H1 (cell line): Measurements from ENCODE around the gene ZNF620. TPM values are rescaled to one million over a fixed set of nuclear protein-coding genes. Genes with fewer than 3 reads are reported as not detected.
"Not testable (repeated sequence)": the region's sequence is repeated elsewhere in the genome, so short reads cannot be mapped to it uniquely, and the experiment has no call there.

ENCODE experiments used
- CTCF ChIA-PET: fragments of 300-600 bp; sonication (Branson Sonifier 250); formaldehyde crosslinking; loops from one replicate; lab custom pipeline; 2021; ENCODE audit not compliant: partially characterized antibody; lab: Charles Lee
- POLR2A ChIA-PET: fragments of 300-600 bp; sonication (Branson Sonifier 250); formaldehyde crosslinking; loops from one replicate; lab custom pipeline; 2021; ENCODE audit warnings: inconsistent platforms; ENCODE audit not compliant: partially characterized antibody; lab: Charles Lee
- DNase-seq, 2 experiments: peaks; one replicate each; pipeline versions ENCODE4 v3.0.0 to v3.0.0-alpha.2; 2010 to 2022; ENCODE audit warnings: low spot score in 2 of 2, low read depth in 1 of 2, mixed read lengths in 1 of 2
- FAIRE-seq: peaks from 2 replicates; lab custom pipeline; 2011; peaks lifted over from hg19 to GRCh38; lab: Jason Lieb, UNC
- H2AFZ ChIP-seq: 2 replicates; pipeline ENCODE4 v1.8.1; 2012; ENCODE audit warnings: low read length, inconsistent platforms
- H2AK5ac ChIP-seq: 2 replicates; pipeline ENCODE4 v1.6.1; 2013; ENCODE audit warnings: low read depth, low read length
- H2BK120ac ChIP-seq: replicated peaks from 2 replicates; pipeline ENCODE3; 2013; ENCODE audit warnings: low read depth, low read length, inconsistent platforms
- H2BK12ac ChIP-seq: 2 replicates; pipeline ENCODE4 v1.6.1; 2013; ENCODE audit warnings: low read depth, low read length
- H2BK15ac ChIP-seq: 2 replicates; pipeline ENCODE4 v1.6.1; 2013; ENCODE audit warnings: low read length
- H2BK20ac ChIP-seq: 2 replicates; pipeline ENCODE4 v1.6.1; 2013; ENCODE audit warnings: low read length
- H2BK5ac ChIP-seq: 2 replicates; pipeline ENCODE4 v1.6.1; 2013; ENCODE audit warnings: low read depth, low read length
- H3K14ac ChIP-seq: 2 replicates; pipeline ENCODE4 v1.6.1; 2013; ENCODE audit warnings: inconsistent platforms; ENCODE audit not compliant: insufficient read length
- H3K18ac ChIP-seq: 2 replicates; pipeline ENCODE4 v1.6.1; 2013; ENCODE audit warnings: low read length; ENCODE audit errors: extremely low read depth
- H3K23ac ChIP-seq: 2 replicates; pipeline ENCODE4 v1.6.1; 2013; ENCODE audit warnings: inconsistent platforms; ENCODE audit not compliant: insufficient read length
- H3K23me2 ChIP-seq: 2 replicates; pipeline ENCODE4 v1.6.1; 2013; ENCODE audit warnings: low read depth, low read length
- H3K27ac ChIP-seq: 2 replicates; pipeline ENCODE4 v1.6.1; 2011; ENCODE audit warnings: low read depth, low read length, inconsistent platforms
- H3K27me3 ChIP-seq, 4 experiments: replicated peaks in 1 of 4; 1 replicate in 1 of 4; 2 replicates in 3 of 4; pipeline versions ENCODE4 v1.6.1 to v1.8.1; 2011 to 2013; ENCODE audit warnings: low read length in 3 of 4, mild to moderate bottlenecking in 3 of 4, inconsistent platforms in 2 of 4, mixed read lengths in 2 of 4, moderate library complexity in 1 of 4; ENCODE audit not compliant: control insufficient read depth in 3 of 4, insufficient read depth in 3 of 4; ENCODE audit errors: extremely low read depth in 1 of 4
- H3K36me3 ChIP-seq, 4 experiments: 2 replicates each; pipeline versions ENCODE4 v1.6.1 to v1.8.1; 2011 to 2013; ENCODE audit warnings: mild to moderate bottlenecking in 4 of 4, low read length in 3 of 4, moderate library complexity in 2 of 4, control low read depth in 1 of 4, inconsistent platforms in 1 of 4; ENCODE audit not compliant: insufficient read depth in 4 of 4, control insufficient read depth in 2 of 4
- H3K4ac ChIP-seq: replicated peaks from 2 replicates; pipeline ENCODE3; 2013; ENCODE audit warnings: low read length, low read depth, mixed read lengths, inconsistent platforms; ENCODE audit not compliant: insufficient read length
- H3K4me1 ChIP-seq, 4 experiments: replicated peaks in 1 of 4; 1 replicate in 1 of 4; 2 replicates in 3 of 4; pipeline versions ENCODE4 v1.6.1 to v1.8.1; 2011 to 2013; ENCODE audit warnings: low read length in 3 of 4, inconsistent platforms in 2 of 4, mixed read lengths in 1 of 4; ENCODE audit not compliant: insufficient read depth in 4 of 4, control insufficient read depth in 3 of 4
- H3K4me2 ChIP-seq, 2 experiments: 2 replicates each; pipeline versions ENCODE4 v1.6.1 to v1.8.1; 2011 to 2013; ENCODE audit warnings: low read depth in 2 of 2, low read length in 2 of 2, control low read depth in 1 of 2, inconsistent platforms in 1 of 2, mild to moderate bottlenecking in 1 of 2; ENCODE audit not compliant: insufficient read depth in 1 of 2
- H3K4me3 ChIP-seq, 4 experiments: fragments of 200-600, 300-600 bp in 1 of 4; sonication (generic), shearing (Covaris generic), sonication (Bioruptor Twin) in 1 of 4; 2 replicates each; pipeline versions ENCODE4 v1.5.1 to v1.8.1; 2011 to 2016; ENCODE audit warnings: low read length in 4 of 4, low read depth in 3 of 4, control low read depth in 2 of 4, inconsistent platforms in 2 of 4, mild to moderate bottlenecking in 2 of 4, mixed read lengths in 1 of 4, moderate library complexity in 1 of 4; ENCODE audit not compliant: insufficient read depth in 2 of 4; ENCODE audit errors: extremely low read depth in 1 of 4
- H3K56ac ChIP-seq: replicated peaks from 2 replicates; pipeline ENCODE3; 2013; ENCODE audit warnings: low read depth, mild to moderate bottlenecking, mixed read lengths, low read length, inconsistent platforms; ENCODE audit not compliant: insufficient read length
- H3K79me1 ChIP-seq: 2 replicates; pipeline ENCODE4 v1.6.1; 2013; ENCODE audit warnings: low read depth, low read length, control low read depth
- H3K79me2 ChIP-seq, 2 experiments: 2 replicates each; pipeline versions ENCODE4 v1.6.1 to v1.8.1; 2012 to 2013; ENCODE audit warnings: low read length in 2 of 2, mild to moderate bottlenecking in 2 of 2, inconsistent platforms in 1 of 2; ENCODE audit not compliant: insufficient read depth in 2 of 2, control insufficient read depth in 1 of 2
- H3K9ac ChIP-seq, 4 experiments: replicated peaks in 1 of 4; 1 replicate in 1 of 4; 2 replicates in 3 of 4; pipeline versions ENCODE4 v1.6.1 to v1.8.1; 2011 to 2013; ENCODE audit warnings: low read depth in 3 of 4, low read length in 3 of 4, control low read depth in 2 of 4, mild to moderate bottlenecking in 2 of 4, moderate library complexity in 2 of 4, inconsistent platforms in 1 of 4; ENCODE audit errors: extremely low read depth in 1 of 4
- H3K9me3 ChIP-seq, 2 experiments: 2 replicates each; pipeline versions ENCODE4 v1.6.1 to v1.8.1; 2012 to 2013; ENCODE audit warnings: mild to moderate bottlenecking in 2 of 2, moderate library complexity in 2 of 2, control low read depth in 1 of 2, inconsistent platforms in 1 of 2, low read depth in 1 of 2, low read length in 1 of 2, mixed read lengths in 1 of 2; ENCODE audit not compliant: insufficient read depth in 2 of 2
- H4K20me1 ChIP-seq, 2 experiments: replicated peaks in 1 of 2; 2 replicates each; pipeline versions ENCODE3 to v1.8.1; 2011 to 2013; ENCODE audit warnings: inconsistent platforms in 2 of 2, low read length in 2 of 2, mild to moderate bottlenecking in 1 of 2; ENCODE audit not compliant: insufficient read depth in 2 of 2, control insufficient read depth in 1 of 2
- H4K5ac ChIP-seq: 2 replicates; pipeline ENCODE4 v1.6.1; 2013; ENCODE audit warnings: low read length, low read depth, mixed read lengths, inconsistent platforms; ENCODE audit not compliant: insufficient read length
- H4K8ac ChIP-seq: 2 replicates; pipeline ENCODE4 v1.8.0; 2013; ENCODE audit warnings: mild to moderate bottlenecking, moderate library complexity, low read length, inconsistent platforms; ENCODE audit not compliant: insufficient read depth; ENCODE audit errors: extremely low read depth
- H4K91ac ChIP-seq: replicated peaks from 2 replicates; pipeline ENCODE3; 2013; ENCODE audit warnings: low read length, mixed read lengths, inconsistent platforms; ENCODE audit not compliant: insufficient read length
- WGBS, 2 experiments: shearing (Covaris generic) in 1 of 2; methylation state at CpG; one replicate each; pipeline versions ENCODE4 v1.1.6 to v1.1.7; 2013 to 2015; ENCODE audit warnings: low lambda C conversion rate in 2 of 2, mixed read lengths in 2 of 2, inconsistent platforms in 1 of 2, low coverage in 1 of 2, missing lambda C conversion rate in 1 of 2; ENCODE audit not compliant: insufficient replicate concordance in 2 of 2, insufficient coverage in 1 of 2, insufficient read length in 1 of 2; ENCODE audit errors: extremely low coverage in 1 of 2, missing lambda C conversion rate in 1 of 2; 5-methylcytosine and 5-hydroxymethylcytosine counted together
- polyA plus RNA-seq, 7 experiments: library from polyadenylated mRNA; depleted of rRNA in 3 of 7; stranded (reverse) in 5 of 7; unstranded in 2 of 7; fragments of >200 nt in 5 of 7; fragments of 200-250 nt in 2 of 7; gene quantifications; 1 replicate in 5 of 7; 2 replicates in 1 of 7; 4 replicates in 1 of 7; pipeline versions ENCODE4 v1.2.1 to v1.2.3, GENCODE V29; 2011 to 2013; ENCODE audit warnings: missing spikeins in 2 of 7, mixed read lengths in 2 of 7
- total RNA-seq: library from RNA; stranded (reverse); fragmentation: NEBNext Ultra II Directional; extraction: Animal tissue kit (Norgen Biotek cat#: 25700); gene quantifications from 2 replicates; pipeline ENCODE4 v1.2.1, GENCODE V29; 2021

ZNF620 gene
- total and polyA plus RNA-seq, 2 of the 8 experiments (the other 6 are each of a cell fraction or from before 2014, with no cell fraction given), result 5.1 to 20.2 TPM

GRCh38 chr3:40562482-40562881 is 56.6 kb downstream of the ZNF620 start:
- H3K4ac ChIP-seq, H3K56ac ChIP-seq, H3K14ac ChIP-seq, H3K18ac ChIP-seq, H4K91ac ChIP-seq, CTCF ChIA-PET, POLR2A ChIA-PET, H3K36me3 ChIP-seq, H3K27me3 ChIP-seq, H2BK20ac ChIP-seq, H2AFZ ChIP-seq, H3K27ac ChIP-seq, FAIRE-seq, H3K4me3 ChIP-seq, H3K23ac ChIP-seq, H2BK12ac ChIP-seq, H2BK5ac ChIP-seq, DNase-seq, H3K79me1 ChIP-seq, H3K4me1 ChIP-seq, H3K4me2 ChIP-seq, H4K5ac ChIP-seq, H4K8ac ChIP-seq, H2AK5ac ChIP-seq, H2BK120ac ChIP-seq, H2BK15ac ChIP-seq, H4K20me1 ChIP-seq, H3K23me2 ChIP-seq, H3K79me2 ChIP-seq, H3K9ac ChIP-seq: not testable (repeated sequence)
- 90% methylated on average over 9 of the region's 9 CpGs; no CpG with 5 or more reads in 1 of the 2 experiments for WGBS, 2 experiments
- peaks cover 10 to 12% of the 10 kb centered on the region in 2 experiments; a peak in 3 of 4 replicates for H3K9me3 ChIP-seq

GRCh38 chr3:40565629-40566028 is 59.8 kb downstream of the ZNF620 start:
- H3K23ac ChIP-seq, H3K56ac ChIP-seq, H3K79me1 ChIP-seq, H2BK12ac ChIP-seq, H3K4me3 ChIP-seq, H4K91ac ChIP-seq, H3K27ac ChIP-seq, H2AFZ ChIP-seq, H4K8ac ChIP-seq, H3K14ac ChIP-seq, H2BK120ac ChIP-seq, H3K18ac ChIP-seq, H3K4me1 ChIP-seq, H3K23me2 ChIP-seq, H3K4ac ChIP-seq, H2AK5ac ChIP-seq, H3K9ac ChIP-seq, H2BK5ac ChIP-seq, CTCF ChIA-PET, H3K4me2 ChIP-seq, H2BK20ac ChIP-seq, H4K5ac ChIP-seq, FAIRE-seq, H3K36me3 ChIP-seq, H3K27me3 ChIP-seq, H3K79me2 ChIP-seq, H4K20me1 ChIP-seq, DNase-seq, H2BK15ac ChIP-seq: not testable (repeated sequence)
- 84% methylated on average over 5 of the region's 5 CpGs; no CpG with 5 or more reads in 1 of the 2 experiments for WGBS, 2 experiments
- POLR2A ChIA-PET, result interaction anchor here (1.7 kb wide), 1 partner anchor 41 kb away, joined by 3 read pairs; the partner anchor contains the start of gene ZNF621
- peaks cover 11 to 13% of the 10 kb centered on the region in 2 experiments for H3K9me3 ChIP-seq
